Measurements from ENCODE around the gene PXMP4. TPM values are rescaled to one million over a fixed set of nuclear protein-coding genes. Genes with fewer than 3 reads are reported as not detected.

The PXMP4 gene
- total RNA-seq, 1 donor from 2014 or later = 35.6 TPM

GRCh38 chr20:33693741-33694638, 26.1 kb downstream of the PXMP4 start:
- intact Hi-C loops (cut with DNase I) = no loop called here
- Histone ChIP-seq H3K27me3 (no peaks in the 10 kb centered on the region), H3K9me3 (no peaks in the 10 kb centered on the region), H3K36me3 (no peaks in the 10 kb centered on the region), H3K4me3 (no peak overlapping the region), H3K4me1 (peaks cover 10% of the 10 kb centered on the region), H3K27ac (peak overlapping the region; percentile 51)
- DNase-seq = no peak
- TF ChIP-seq, protein P1, sequence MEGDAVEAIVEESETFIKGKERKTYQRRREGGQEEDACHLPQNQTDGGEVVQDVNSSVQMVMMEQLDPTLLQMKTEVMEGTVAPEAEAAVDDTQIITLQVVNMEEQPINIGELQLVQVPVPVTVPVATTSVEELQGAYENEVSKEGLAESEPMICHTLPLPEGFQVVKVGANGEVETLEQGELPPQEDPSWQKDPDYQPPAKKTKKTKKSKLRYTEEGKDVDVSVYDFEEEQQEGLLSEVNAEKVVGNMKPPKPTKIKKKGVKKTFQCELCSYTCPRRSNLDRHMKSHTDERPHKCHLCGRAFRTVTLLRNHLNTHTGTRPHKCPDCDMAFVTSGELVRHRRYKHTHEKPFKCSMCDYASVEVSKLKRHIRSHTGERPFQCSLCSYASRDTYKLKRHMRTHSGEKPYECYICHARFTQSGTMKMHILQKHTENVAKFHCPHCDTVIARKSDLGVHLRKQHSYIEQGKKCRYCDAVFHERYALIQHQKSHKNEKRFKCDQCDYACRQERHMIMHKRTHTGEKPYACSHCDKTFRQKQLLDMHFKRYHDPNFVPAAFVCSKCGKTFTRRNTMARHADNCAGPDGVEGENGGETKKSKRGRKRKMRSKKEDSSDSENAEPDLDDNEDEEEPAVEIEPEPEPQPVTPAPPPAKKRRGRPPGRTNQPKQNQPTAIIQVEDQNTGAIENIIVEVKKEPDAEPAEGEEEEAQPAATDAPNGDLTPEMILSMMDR (IDR thresholded peaks at IDR 0.05) = no peak
- ATAC-seq = peak; percentile 83

DNA sequence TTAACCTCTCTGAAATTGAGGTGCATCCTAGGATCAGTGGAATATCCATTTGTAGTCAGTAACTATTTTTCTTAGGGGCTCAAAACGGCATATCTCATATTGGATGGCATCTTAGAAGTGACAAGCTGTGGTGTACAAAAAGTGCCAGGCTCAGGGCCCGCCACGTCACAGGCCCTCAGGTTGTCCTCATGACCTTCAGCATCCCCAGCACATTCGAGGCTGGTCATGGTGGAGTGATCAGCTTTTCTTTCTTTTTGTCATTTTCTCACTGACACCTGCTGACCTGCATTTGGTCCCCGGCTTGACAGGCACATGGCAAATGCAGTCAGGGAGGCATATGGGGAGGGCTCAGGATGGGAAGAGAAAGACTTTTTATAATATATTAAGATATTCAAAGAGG, 26.8 kb downstream of the PXMP4 start:
- Histone ChIP-seq H3K4me3 (no peak overlapping the region), H3K27ac (peak overlapping the region; percentile 51), H3K36me3 (no peaks in the 10 kb centered on the region), H3K4me1 (peaks cover 10% of the 10 kb centered on the region), H3K27me3 (no peaks in the 10 kb centered on the region), H3K9me3 (no peaks in the 10 kb centered on the region)
- TF ChIP-seq, protein P1 (IDR thresholded peaks at IDR 0.05) = no peak
- DNase-seq (no peak), ATAC-seq (no peak)
- intact Hi-C loops (cut with DNase I) = no loop called here

DNA sequence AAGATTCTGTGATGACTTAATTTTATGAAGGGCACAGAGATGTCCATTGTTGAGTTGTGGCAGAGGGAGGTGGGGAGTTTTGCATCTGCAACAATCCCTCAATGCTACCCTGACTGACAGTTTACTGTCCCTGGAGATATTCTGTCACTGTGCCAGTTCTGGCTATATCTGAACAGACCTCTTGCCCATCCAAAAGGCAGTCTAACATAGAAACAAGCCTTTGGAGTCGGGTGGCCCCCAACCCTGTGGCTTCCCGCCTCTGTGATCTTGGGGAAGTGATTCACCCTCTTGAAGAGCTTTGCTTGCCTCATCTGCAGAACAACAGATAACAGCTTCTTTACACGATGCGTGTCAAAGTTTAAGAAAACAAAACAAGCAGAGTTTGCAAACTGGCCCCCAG, 30.1 kb downstream of the PXMP4 start:
- Histone ChIP-seq H3K27ac (no peak overlapping the region), H3K4me1 (peaks cover 28% of the 10 kb centered on the region), H3K36me3 (no peaks in the 10 kb centered on the region), H3K4me3 (no peak overlapping the region), H3K9me3 (no peaks in the 10 kb centered on the region), H3K27me3 (no peaks in the 10 kb centered on the region)
- intact Hi-C loops (cut with DNase I) = no loop called here
- ATAC-seq (no peak), DNase-seq (no peak)
- TF ChIP-seq, protein P1 (IDR thresholded peaks at IDR 0.05) = no peak

DNA sequence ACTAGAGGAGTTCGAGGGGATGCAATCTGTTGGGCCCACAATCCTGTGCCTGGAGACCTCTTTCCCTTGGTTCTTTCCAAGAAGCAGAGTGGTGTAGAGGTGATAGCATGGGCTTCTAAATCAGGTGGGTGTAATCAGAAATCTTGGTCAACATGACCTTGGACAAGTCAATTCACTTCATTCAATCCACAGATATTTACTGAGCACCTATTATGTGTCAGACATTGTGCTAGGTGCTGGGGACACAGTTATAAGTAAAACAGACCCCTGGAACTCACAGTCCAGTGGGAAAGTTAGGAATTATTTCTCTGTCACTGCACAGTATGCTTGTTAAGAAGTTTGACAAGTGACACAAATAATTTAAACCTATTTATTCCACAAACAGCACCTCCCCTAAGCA, 30.6 kb downstream of the PXMP4 start:
- no peak overlapping the region for H3K27ac ChIP-seq
- no peak for ATAC-seq
- no peaks in the 10 kb centered on the region for H3K9me3 ChIP-seq
- no peak overlapping the region for H3K4me3 ChIP-seq
- intact Hi-C loops (cut with DNase I) = no loop called here
- no peaks in the 10 kb centered on the region for H3K27me3 ChIP-seq
- H3K36me3 ChIP-seq = no peaks in the 10 kb centered on the region
- peaks cover 25% of the 10 kb centered on the region for H3K4me1 ChIP-seq
- TF ChIP-seq, protein P1 (IDR thresholded peaks at IDR 0.05) = no peak
- no peak for DNase-seq

DNA sequence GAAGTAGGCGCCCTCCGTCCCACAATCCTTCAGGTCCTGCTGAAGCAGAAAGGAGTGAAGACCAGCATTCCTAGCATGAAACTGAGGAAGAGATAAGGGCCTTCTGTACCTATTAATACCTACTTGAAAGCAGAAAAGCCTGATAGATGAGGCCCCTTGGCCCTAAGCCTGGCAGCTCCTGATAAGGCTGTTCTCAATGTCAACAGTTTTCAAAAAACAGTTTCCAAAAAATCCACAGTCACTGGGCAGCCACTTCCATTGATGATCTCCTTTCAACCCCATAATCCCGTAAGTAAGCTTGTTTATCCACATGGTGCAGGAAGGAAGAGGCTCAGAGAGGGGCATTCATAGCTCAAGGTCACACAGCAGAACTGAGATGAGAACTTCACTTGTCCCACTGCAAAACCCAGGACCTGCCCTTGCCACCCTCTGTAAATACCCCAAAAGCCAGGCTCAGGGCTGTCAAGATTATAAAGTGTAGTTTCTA, 31.1 kb downstream of the PXMP4 start:
- no peak overlapping the region for H3K4me3 ChIP-seq
- intact Hi-C loops (cut with DNase I) = no loop called here
- ATAC-seq (no peak), DNase-seq (no peak)
- H3K4me1 ChIP-seq = peaks cover 21% of the 10 kb centered on the region
- H3K27me3 ChIP-seq = no peaks in the 10 kb centered on the region
- H3K27ac ChIP-seq = no peak overlapping the region
- H3K9me3 ChIP-seq = no peaks in the 10 kb centered on the region
- no peaks in the 10 kb centered on the region for H3K36me3 ChIP-seq
- TF ChIP-seq, protein P1 (IDR thresholded peaks at IDR 0.05) = no peak

Measured in upper lobe of right lung (tissue), 1 donor.